OCI-LY7 (cell line): Measurements from ENCODE around the gene NBEA. TPM values are rescaled to one million over a fixed set of nuclear protein-coding genes. Genes with fewer than 3 reads are reported as not detected.

ENCODE experiments used
- BruUV-seq: library from RNA; stranded (reverse); fragments of 400-500 nt; replicated peaks from 2 replicates; lab custom pipeline; 2021; lab: Mats Ljungman, UMichigan
- CTCF ChIA-PET: fragments of 300-600 bp; sonication (Branson Sonifier 250); formaldehyde crosslinking; loops from one replicate; lab custom pipeline; 2022; ENCODE audit warnings: antibody characterized with exemption; ENCODE audit not compliant: unreplicated experiment; lab: Charles Lee
- POLR2A ChIA-PET: fragments of 300-600 bp; sonication (Branson Sonifier 250); formaldehyde crosslinking; loops from one replicate; lab custom pipeline; 2022; ENCODE audit warnings: antibody characterized with exemption; lab: Charles Lee
- DNase-seq: peaks from one replicate; pipeline ENCODE4 v3.0.0-alpha.2; 2015; ENCODE audit warnings: low spot score
- H2AFZ ChIP-seq: fragments of 200-600 bp; sonication (generic), shearing (Covaris generic); 2 replicates; pipeline ENCODE4 v1.6.1; 2014; ENCODE audit warnings: mild to moderate bottlenecking, antibody characterized with exemption, low read length, moderate library complexity
- H3K27ac ChIP-seq: fragments of 200-600 bp; sonication (generic); 2 replicates; pipeline ENCODE4 v1.5.1; 2014; ENCODE audit warnings: mixed run types, low read depth, mild to moderate bottlenecking, moderate library complexity, low read length, inconsistent platforms; ENCODE audit not compliant: poor library complexity, severe bottlenecking
- H3K36me3 ChIP-seq: fragments of 200-600 bp; sonication (generic); 2 replicates; pipeline ENCODE4 v1.6.1; 2014; ENCODE audit warnings: mild to moderate bottlenecking, antibody characterized with exemption, low read length, moderate library complexity, mixed read lengths; ENCODE audit not compliant: insufficient read depth
- H3K4me1 ChIP-seq: fragments of 200-600 bp; sonication (generic); 2 replicates; pipeline ENCODE4 v1.5.1; 2014; ENCODE audit warnings: mild to moderate bottlenecking, low read length; ENCODE audit not compliant: insufficient read depth, poor library complexity, severe bottlenecking
- H3K4me2 ChIP-seq: fragments of 200-600 bp; sonication (generic); 2 replicates; pipeline ENCODE4 v1.6.1; 2014; ENCODE audit warnings: mild to moderate bottlenecking, low read length
- H3K4me3 ChIP-seq: fragments of 200-600 bp; sonication (generic); 2 replicates; pipeline ENCODE4 v1.5.1; 2014; ENCODE audit warnings: mild to moderate bottlenecking, low read depth, low read length; ENCODE audit not compliant: poor library complexity, severe bottlenecking
- H3K79me2 ChIP-seq: fragments of 200-600 bp; sonication (generic); 2 replicates; pipeline ENCODE4 v1.6.1; 2016; ENCODE audit warnings: low read depth, mild to moderate bottlenecking, low read length, moderate library complexity, mixed read lengths; ENCODE audit not compliant: insufficient read depth
- H3K9me2 ChIP-seq: fragments of 200-600 bp; sonication (generic); 2 replicates; pipeline ENCODE4 v1.6.1; 2016; ENCODE audit warnings: mild to moderate bottlenecking, low read length, mixed read lengths; ENCODE audit not compliant: insufficient read depth
- H3K9me3 ChIP-seq: fragments of 200-600 bp; sonication (generic); 2 replicates; pipeline ENCODE4 v1.6.1; 2014; ENCODE audit warnings: mild to moderate bottlenecking, mixed run types, low read length, mixed read lengths
- H4K20me1 ChIP-seq: fragments of 200-600 bp; sonication (generic); 2 replicates; pipeline ENCODE4 v1.6.1; 2014; ENCODE audit warnings: mild to moderate bottlenecking, antibody characterized with exemption, low read length, moderate library complexity, mixed read lengths; ENCODE audit not compliant: insufficient read depth
- CTCF ChIP-seq: fragments of 200-600 bp; sonication (generic); conservative IDR thresholded peaks from 2 replicates; pipeline ENCODE4 v1.5.1; 2014; ENCODE audit warnings: mild to moderate bottlenecking, antibody characterized with exemption, low read length, moderate library complexity, mixed read lengths
- EZH2phosphoT487 ChIP-seq: fragments of 200-600 bp; sonication (generic); IDR thresholded peaks from 2 replicates; pipeline ENCODE4 v1.6.1; 2018; ENCODE audit warnings: low read depth, borderline replicate concordance, mild to moderate bottlenecking, mixed run types, antibody characterized with exemption, low read length, moderate library complexity, mixed read lengths
- intact Hi-C: fragments of 100-400 bp; cut with micrococcal nuclease; formaldehyde crosslinking; loops from one replicate; pipeline ENCODE4 v1.10.0; 2022; ENCODE audit not compliant: unreplicated experiment
- total RNA-seq, 2 experiments: library from RNA; depleted of rRNA in 1 of 2; stranded (reverse); fragments of >200 nt in 1 of 2; shearing (Covaris generic) in 1 of 2; gene quantifications; 2 replicates each; pipeline ENCODE4 v1.2.3, GENCODE V29; 2014 to 2022

Gene NBEA
- total RNA-seq, 2 experiments from 2014 or later = 3.6 to 11.0 TPM

DNA sequence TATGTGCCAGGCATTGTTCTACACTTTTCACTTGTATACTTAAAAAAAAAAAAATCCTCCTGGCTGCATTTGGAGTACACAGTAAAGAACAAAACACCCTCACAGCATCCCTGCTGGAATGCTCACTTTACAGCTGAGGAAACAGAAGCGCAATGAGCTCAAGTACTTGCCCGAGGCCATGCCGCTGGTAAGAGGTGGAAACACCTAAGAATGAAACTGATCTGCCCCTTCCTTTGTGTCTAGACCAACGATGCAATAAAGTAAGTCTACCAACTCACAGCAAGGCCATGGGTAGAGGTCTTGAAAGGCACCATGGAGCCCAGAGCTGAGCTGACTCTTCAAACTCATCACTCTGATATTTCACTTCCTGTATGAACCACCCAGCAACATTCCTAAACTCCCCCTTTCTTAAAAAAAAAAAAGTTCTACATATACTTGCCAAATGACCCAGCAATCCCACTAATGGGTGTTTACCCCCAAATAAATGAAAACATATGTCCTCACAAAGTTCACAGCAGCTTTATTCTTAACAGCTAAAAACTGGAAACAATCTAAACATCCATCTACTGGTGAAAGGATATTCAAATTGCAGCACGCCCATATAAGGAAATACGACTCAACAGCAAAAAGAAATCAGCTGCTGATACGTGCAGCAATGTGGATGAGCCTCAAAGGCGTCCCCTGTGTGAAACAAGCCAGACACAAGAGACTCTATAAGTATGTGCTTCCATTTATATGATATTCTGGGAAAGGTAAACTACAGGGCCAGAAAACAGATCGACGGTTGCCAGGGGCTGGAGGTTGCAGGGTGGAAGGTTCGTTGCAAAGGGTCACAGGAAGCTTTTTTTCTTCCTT lies 771.1 kb downstream of the NBEA start:
- H3K27ac ChIP-seq = no peak overlapping the region
- no peak for DNase-seq
- no TSS peak for BruUV-seq
- no peaks in the 10 kb centered on the region for H3K9me2 ChIP-seq
- no peaks in the 10 kb centered on the region for H3K9me3 ChIP-seq
- H3K4me2 ChIP-seq = no peak overlapping the region
- no peaks in the 10 kb centered on the region for H4K20me1 ChIP-seq
- no peak for TF ChIP-seq CTCF
- H3K4me3 ChIP-seq = no peak overlapping the region
- no peak overlapping the region for H2AFZ ChIP-seq
- H3K4me1 ChIP-seq = no peaks in the 10 kb centered on the region
- no peaks in the 10 kb centered on the region for H3K36me3 ChIP-seq
- intact Hi-C loops = no loop called here
- ChIA-PET CTCF (no interaction called here), POLR2A (interaction anchor here (0.6 kb wide), 1 partner anchor 562 kb away, joined by 3 read pairs; no protein-coding TSS in a partner anchor)
- H3K79me2 ChIP-seq = no peaks in the 10 kb centered on the region

GRCh38 chr13:35714121-35714520 lies 772.1 kb downstream of the NBEA start:
- no peak for DNase-seq
- intact Hi-C loops = no loop called here
- TF ChIP-seq EZH2phosphoT487 = no peak
- no peak for TF ChIP-seq CTCF
- no peak overlapping the region for H3K4me3 ChIP-seq
- BruUV-seq = no TSS peak
- no peak overlapping the region for H2AFZ ChIP-seq
- H3K36me3 ChIP-seq = no peaks in the 10 kb centered on the region
- no peak overlapping the region for H3K4me2 ChIP-seq
- H3K27ac ChIP-seq = no peak overlapping the region
- POLR2A ChIA-PET = interaction anchor here (0.7 kb wide), 1 partner anchor 91 kb away, joined by 3 read pairs; no protein-coding TSS in a partner anchor
- H3K9me2 ChIP-seq = no peaks in the 10 kb centered on the region
- no peaks in the 10 kb centered on the region for H4K20me1 ChIP-seq
- H3K4me1 ChIP-seq = no peaks in the 10 kb centered on the region
- H3K9me3 ChIP-seq = no peaks in the 10 kb centered on the region
- CTCF ChIA-PET = interaction anchor here (0.7 kb wide), 1 partner anchor 23 kb away, joined by 4 read pairs; no protein-coding TSS in a partner anchor
- H3K79me2 ChIP-seq = no peaks in the 10 kb centered on the region
